Tibial nerve (tissue), 3 donors: ENCODE results near the gene MT4.

Source experiments
- POLR2A ChIP-seq, 2 donors: fragments of 450-650 bp; IDR thresholded peaks; one replicate each; pipeline ENCODE4 v1.6.1; 2017; ENCODE audit warnings: antibody characterized with exemption in 2 of 2, mild to moderate bottlenecking in 2 of 2, moderate library complexity in 2 of 2
- TF ChIP-seq, protein P1 (sequence below), 5 experiments: fragments of 200-600 bp in 3 of 5; fragments of 450-650 bp in 2 of 5; sonication (generic) in 3 of 5; IDR thresholded peaks; one replicate each; pipeline ENCODE4 v1.5.1; 2016 to 2019; ENCODE audit warnings: antibody characterized with exemption in 5 of 5, mild to moderate bottlenecking in 3 of 5, moderate library complexity in 2 of 5

DNA sequence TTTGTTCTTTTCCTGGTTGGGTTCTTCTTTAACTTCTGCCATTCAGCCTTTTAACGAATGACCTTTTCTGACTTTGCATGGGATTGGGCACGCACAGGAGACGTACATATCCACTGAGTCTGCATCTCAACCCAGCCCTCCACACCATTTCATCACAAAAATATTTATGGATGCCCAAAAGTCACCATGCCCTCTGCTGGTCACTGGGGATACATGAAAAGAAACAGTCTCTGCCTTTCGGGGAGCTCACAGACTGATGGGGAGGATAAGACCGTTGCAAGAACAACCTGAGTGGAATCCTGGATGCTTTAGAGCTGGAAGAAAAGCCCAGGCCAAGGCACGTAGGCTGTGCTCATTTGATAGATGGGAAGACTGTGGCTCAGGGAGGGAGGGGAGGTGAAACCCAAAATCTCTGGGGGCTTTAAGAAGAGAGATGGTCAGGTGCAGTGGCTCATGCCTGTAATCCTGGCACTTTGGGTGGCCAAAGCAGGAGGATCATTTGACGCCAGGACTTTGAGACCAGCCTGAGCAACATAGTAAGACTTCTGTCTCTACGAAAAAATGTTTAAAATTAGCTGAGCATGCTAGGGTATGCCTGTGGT, 35.6 kb downstream of the MT4 start:
- TF ChIP-seq, protein P1, sequence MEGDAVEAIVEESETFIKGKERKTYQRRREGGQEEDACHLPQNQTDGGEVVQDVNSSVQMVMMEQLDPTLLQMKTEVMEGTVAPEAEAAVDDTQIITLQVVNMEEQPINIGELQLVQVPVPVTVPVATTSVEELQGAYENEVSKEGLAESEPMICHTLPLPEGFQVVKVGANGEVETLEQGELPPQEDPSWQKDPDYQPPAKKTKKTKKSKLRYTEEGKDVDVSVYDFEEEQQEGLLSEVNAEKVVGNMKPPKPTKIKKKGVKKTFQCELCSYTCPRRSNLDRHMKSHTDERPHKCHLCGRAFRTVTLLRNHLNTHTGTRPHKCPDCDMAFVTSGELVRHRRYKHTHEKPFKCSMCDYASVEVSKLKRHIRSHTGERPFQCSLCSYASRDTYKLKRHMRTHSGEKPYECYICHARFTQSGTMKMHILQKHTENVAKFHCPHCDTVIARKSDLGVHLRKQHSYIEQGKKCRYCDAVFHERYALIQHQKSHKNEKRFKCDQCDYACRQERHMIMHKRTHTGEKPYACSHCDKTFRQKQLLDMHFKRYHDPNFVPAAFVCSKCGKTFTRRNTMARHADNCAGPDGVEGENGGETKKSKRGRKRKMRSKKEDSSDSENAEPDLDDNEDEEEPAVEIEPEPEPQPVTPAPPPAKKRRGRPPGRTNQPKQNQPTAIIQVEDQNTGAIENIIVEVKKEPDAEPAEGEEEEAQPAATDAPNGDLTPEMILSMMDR (IDR thresholded peaks at IDR 0.05), result peak; percentile 50 to 75 (median 68)
- no peak for TF ChIP-seq POLR2A (IDR thresholded peaks at IDR 0.05)
